ENCODE data around the gene SLC6A3.

DNA sequence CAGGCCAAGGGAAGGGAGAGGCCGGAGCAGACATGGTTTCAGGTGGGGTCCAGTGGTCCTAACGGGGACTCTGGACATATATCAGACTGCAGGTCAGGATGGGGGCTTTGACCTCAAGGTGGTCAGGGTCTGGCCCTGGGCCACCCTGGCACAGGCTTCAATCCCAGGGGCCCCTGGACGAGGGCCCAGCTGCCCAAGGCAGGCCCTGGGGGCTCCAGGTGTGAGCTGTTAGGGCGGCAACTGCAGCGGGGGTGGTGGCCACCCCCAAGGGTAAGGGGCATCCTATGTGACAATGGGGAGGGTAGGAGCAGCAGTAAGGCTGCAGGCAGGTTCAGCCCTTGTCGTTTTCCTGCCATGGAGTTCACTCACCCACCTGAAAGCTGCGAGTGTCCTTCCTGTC lies 54.9 kb downstream of the SLC6A3 start:
- TF ChIP-seq, protein P1, sequence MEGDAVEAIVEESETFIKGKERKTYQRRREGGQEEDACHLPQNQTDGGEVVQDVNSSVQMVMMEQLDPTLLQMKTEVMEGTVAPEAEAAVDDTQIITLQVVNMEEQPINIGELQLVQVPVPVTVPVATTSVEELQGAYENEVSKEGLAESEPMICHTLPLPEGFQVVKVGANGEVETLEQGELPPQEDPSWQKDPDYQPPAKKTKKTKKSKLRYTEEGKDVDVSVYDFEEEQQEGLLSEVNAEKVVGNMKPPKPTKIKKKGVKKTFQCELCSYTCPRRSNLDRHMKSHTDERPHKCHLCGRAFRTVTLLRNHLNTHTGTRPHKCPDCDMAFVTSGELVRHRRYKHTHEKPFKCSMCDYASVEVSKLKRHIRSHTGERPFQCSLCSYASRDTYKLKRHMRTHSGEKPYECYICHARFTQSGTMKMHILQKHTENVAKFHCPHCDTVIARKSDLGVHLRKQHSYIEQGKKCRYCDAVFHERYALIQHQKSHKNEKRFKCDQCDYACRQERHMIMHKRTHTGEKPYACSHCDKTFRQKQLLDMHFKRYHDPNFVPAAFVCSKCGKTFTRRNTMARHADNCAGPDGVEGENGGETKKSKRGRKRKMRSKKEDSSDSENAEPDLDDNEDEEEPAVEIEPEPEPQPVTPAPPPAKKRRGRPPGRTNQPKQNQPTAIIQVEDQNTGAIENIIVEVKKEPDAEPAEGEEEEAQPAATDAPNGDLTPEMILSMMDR (conservative IDR thresholded peaks at IDR 0.05 in 1 of 2, IDR thresholded peaks at IDR 0.05 in 1 of 2; ENCODE audit: low read depth in 1 of 2, low read length in 2 of 2) = no peak
- no peak for TF ChIP-seq EZH2 (IDR thresholded peaks at IDR 0.05; ENCODE audit: low read length, missing control alignments)

Measured in fibroblast of lung (primary cell).